DMS114 treated with DMSO at 0.1 percent for 48 hours (cell line): ENCODE results near the gene STEAP1.
A peak's percentile ranks its signal among the peaks of the same experiment; 100 is the strongest.
"Not testable (repeated sequence)": the region's sequence is repeated elsewhere in the genome, so short reads cannot be mapped to it uniquely, and the experiment has no call there.

Experiments used
- DNase-seq: peaks from one replicate; lab custom pipeline; 2025; ENCODE audit not compliant: unreplicated experiment; lab: John Stamatoyannopoulos, UW

The STEAP1 gene

DNA sequence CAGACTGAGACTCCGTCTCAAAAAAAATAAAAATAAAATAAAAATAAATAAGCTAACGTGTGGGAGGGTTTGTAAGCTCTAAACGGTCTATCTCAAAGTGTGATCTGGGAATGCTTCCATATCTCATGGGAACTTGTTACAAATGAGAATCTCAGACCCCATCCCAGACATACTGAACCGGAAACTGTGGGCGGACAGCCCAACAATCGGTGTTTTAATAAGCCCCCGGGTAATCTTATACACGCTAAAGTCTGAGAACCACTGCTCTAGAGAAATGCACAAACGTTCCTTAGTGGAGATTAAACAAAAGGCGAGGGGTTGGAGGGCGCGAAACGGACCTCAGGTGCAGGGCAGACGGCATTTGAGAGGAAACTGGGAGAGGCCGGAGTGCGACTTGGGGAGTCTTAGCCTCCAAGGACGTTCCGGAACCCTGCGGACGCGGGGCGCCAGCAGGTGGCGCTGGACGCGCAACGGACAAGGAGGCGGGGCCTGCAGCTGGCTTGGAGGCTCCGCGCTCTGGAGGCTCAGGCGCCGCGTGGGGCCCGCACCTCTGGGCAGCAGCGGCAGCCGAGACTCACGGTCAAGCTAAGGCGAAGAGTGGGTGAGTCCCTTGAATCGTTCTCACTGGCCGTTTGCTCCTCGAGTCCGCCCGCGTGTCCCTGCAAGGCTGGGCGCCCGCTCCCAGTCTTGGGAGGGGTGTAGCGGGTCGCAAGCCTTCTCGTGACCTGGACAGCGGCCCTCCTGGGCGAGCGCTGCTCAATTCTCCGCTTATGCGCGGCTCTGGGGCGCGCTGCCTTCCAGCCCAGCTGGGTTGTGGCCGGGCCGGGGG, at the start of gene STEAP1:
Gene STEAP1 (plus strand): TSS at position 527 of the 829 bp plus-strand sequence. CDS start 5,320 bp downstream, outside the sequence.
- peak; percentile 67 for DNase-seq

- peak; percentile 4 for DNase-seq
Measured at GRCh38 chr7:90114972-90115371, 39.3 kb upstream of the STEAP1 start.

DNA sequence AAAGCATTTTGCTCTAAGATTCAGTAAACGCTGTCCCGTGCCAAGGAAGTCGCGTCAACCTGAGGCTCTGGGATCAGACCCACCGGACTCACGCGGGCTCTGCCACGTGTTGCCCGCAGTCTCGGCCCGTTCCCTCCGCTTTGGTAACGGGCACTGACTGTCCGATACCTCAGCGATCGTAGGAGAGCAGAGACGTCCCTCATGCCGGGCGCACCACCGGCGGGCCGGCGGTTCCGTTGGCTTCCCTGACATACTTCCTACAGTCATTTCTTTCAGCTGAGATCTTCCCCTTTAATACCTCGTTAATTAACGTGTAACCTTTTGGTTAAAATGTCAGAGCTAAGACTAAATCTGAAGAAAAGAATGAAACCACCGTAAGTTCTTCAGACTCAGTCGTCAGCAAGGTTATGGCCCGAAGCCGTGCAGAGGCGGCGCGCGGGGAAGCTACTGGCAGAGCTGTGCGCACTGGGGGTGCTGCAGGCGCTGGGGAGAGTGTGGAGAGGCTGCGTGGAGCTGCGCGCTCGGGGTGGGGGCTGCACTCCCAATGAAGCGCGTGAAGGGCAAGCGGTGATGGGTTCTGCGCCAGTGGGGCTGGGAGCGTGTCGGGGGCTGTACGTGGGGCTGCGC, 35.6 kb upstream of the STEAP1 start:
- DNase-seq, result not testable (repeated sequence)

- DNase-seq, result no peak
Measured at GRCh38 chr7:90119178-90119971, 34.9 kb upstream of the STEAP1 start.

GRCh38 chr7:90120205-90120604, 34.1 kb upstream of the STEAP1 start:
- DNase-seq, result not testable (repeated sequence)

- not testable (repeated sequence) for DNase-seq
Measured at GRCh38 chr7:90131746-90132145, 22.5 kb upstream of the STEAP1 start.

- DNase-seq, result not testable (repeated sequence)
Measured at GRCh38 chr7:90147079-90147960, 6.9 kb upstream of the STEAP1 start.

GRCh38 chr7:90149428-90149827, 4.8 kb upstream of the STEAP1 start:
- peak; percentile 2 for DNase-seq

GRCh38 chr7:90151884-90152283, 2.4 kb upstream of the STEAP1 start:
- not testable (repeated sequence) for DNase-seq

DNA sequence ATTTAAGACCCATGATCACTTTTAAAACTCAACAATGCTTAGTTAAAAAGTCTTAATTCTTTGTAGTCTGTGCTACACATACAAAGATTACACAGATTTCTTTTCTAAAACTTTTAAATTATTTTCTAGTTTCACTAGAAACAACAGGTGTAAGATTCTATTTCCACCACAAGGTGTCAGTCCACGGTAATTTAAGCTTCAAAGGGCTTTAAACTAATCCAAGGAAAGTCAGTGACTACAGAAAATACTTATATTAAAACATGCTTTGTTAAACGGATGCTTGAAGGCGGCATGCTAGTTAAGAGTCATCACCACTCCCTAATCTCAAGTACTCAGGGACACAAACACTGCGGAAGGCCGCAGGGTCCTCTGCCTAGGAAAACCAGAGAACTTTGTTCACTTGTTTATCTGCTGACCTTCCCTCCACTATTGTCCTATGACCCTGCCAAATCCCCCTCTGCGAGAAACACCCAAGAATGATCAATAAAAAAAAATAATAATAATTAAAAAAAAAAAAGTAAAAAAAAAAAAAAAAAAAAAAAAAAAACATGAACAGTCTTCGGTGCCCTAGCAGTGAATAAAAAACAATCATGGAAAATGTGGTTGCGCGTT, 1.5 kb upstream of the STEAP1 start:
- DNase-seq, result peak; percentile 22

GRCh38 chr7:90155206-90155605, 937 bp downstream of the STEAP1 start:
- DNase-seq, result no peak

- DNase-seq, result not testable (repeated sequence)
Measured at GRCh38 chr7:90157331-90157730, 3.1 kb downstream of the STEAP1 start.

GRCh38 chr7:90157761-90158350, 3.6 kb downstream of the STEAP1 start:
- DNase-seq, result not testable (repeated sequence)

- DNase-seq, result no peak
Measured at GRCh38 chr7:90163534-90163933, 9.3 kb downstream of the STEAP1 start.

GRCh38 chr7:90165724-90166123, 11.5 kb downstream of the STEAP1 start:
- no peak for DNase-seq

DNA sequence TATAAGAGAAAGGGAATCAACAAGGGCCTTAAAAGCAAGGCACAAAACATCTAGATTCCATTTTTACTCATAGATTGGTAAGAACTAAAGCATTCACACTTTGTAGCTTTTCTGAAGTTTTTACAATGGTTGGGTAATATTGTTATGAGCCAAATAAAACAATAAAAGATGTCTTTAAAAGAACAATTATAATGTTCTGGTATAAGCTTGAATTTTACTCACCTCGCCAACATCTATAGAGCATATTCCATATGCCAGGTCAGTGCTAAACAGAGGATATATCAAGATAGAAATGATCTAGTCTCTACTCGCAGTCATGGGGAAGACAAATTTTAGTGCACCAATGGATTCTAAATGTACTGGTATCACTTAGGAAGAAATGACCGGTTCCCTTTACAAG, 11.9 kb downstream of the STEAP1 start:
- DNase-seq, result no peak

DNA sequence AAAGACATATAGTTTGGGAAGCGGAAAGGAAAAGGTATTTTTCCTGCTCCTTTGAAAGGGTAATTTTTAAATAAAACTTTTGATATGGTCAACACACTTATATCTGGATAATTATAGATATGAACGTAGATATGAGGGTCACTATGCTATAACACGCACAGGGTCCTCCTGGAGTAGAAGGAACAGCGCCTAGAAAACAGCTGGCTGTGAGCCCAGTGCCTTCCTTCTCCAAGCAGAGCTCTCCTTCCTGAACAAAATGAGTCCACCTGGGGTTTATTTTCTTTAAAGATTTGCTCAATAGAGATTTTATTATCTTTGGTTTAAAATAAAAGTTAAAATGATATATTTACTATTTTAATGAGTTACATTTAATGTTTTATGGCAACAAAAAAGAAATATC, 13.1 kb downstream of the STEAP1 start:
- no peak for DNase-seq

DNA sequence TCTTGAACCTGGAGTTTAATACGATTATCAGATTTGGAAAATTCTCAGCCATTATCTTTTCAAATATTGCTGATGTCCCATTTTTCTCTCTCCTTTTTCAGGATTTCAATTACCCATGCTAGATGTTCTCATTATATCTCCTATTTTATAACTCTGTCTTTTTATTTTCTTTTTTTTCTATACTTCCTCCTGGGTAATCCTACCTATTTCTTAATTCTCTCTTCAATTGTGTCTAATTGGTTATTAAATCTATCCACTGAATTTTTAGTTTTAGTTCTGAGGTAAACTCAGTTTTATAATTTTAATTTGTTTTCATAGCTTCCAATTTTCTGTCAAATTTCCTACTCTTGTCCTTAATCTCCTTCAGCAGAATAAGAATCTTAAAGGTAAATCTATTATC, 15.6 kb downstream of the STEAP1 start:
- no peak for DNase-seq

DNA sequence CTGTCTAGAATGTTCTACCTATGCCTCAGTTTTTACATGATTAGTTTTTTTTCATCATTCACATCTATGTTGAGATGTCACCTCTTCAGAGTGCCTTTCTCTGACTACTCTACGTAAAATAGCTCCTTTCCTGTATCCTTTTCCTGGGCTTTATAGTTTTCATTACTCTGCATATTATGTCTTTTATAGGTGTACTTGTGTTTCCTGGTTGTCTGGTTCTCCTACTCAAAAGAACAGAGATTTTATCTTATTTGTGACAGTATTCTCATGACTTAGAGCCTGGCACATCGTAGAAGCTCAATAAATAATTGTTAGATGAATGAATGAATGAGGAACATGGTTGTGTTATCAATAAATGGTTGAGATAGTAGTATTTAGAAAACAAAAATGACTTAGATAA, 17.9 kb downstream of the STEAP1 start:
- no peak for DNase-seq

GRCh38 chr7:90172624-90173023, 18.4 kb downstream of the STEAP1 start:
- DNase-seq, result no peak
